HCT116 (cell line): ENCODE results near the gene FBXO22.
"Not testable (repeated sequence)": the region's sequence is repeated elsewhere in the genome, so short reads cannot be mapped to it uniquely, and the experiment has no call there.

ENCODE experiments used
- EZH2 ChIP-seq: fragments of 200-600 bp; sonication (generic); IDR thresholded peaks from 2 replicates; pipeline ENCODE4 v1.6.1; 2017; ENCODE audit warnings: antibody characterized with exemption, mixed run types
- EZH2phosphoT487 ChIP-seq: fragments of 200-600 bp; IDR thresholded peaks from 2 replicates; pipeline ENCODE4 v1.6.1; 2018; ENCODE audit warnings: antibody characterized with exemption, borderline replicate concordance
- POLR2A ChIP-seq: IDR thresholded peaks from 2 replicates; pipeline ENCODE4 v1.7.0; 2011; ENCODE audit warnings: borderline replicate concordance; ENCODE audit not compliant: insufficient read depth, insufficient read length; ENCODE audit errors: extremely low read depth
- POLR2AphosphoS5 ChIP-seq: IDR thresholded peaks from 2 replicates; pipeline ENCODE4 v1.6.1; 2011; ENCODE audit warnings: mild to moderate bottlenecking, low read depth, low read length, moderate library complexity
- SIN3A ChIP-seq: IDR thresholded peaks from 2 replicates; pipeline ENCODE4 v1.6.1; 2012; ENCODE audit warnings: low read depth
- TCF7L2 ChIP-seq: IDR thresholded peaks from 2 replicates; pipeline ENCODE4 v1.7.0; 2011; ENCODE audit warnings: borderline replicate concordance, inconsistent platforms; ENCODE audit not compliant: insufficient read depth, insufficient read length; ENCODE audit errors: extremely low read depth
- YY1 ChIP-seq: IDR thresholded peaks from 2 replicates; pipeline ENCODE4 v1.6.1; 2011; ENCODE audit warnings: low read length, low read depth, moderate library complexity, mild to moderate bottlenecking; ENCODE audit not compliant: insufficient replicate concordance; ENCODE audit errors: extremely low read depth
- ZNF274 ChIP-seq: fragments of 200-500 bp; sonication (Bioruptor generic); IDR thresholded peaks from 2 replicates; pipeline ENCODE4 v1.6.1; 2014; ENCODE audit warnings: mild to moderate bottlenecking, low read depth, low read length, inconsistent platforms
- TF ChIP-seq, protein P1 (sequence below), 3 experiments: fragments of 200-600 bp in 1 of 3; sonication (generic) in 1 of 3; IDR thresholded peaks in 2 of 3; conservative IDR thresholded peaks in 1 of 3; 2 replicates each; pipeline ENCODE4 v1.5.1; 2012 to 2017; ENCODE audit warnings: low read depth in 2 of 3, low read length in 2 of 3, antibody characterized with exemption in 1 of 3, borderline replicate concordance in 1 of 3, control low read depth in 1 of 3, mild to moderate bottlenecking in 1 of 3, mixed read lengths in 1 of 3, mixed run types in 1 of 3, moderate library complexity in 1 of 3; ENCODE audit not compliant: insufficient read depth in 1 of 3
- TF ChIP-seq, protein P2 (sequence below): IDR thresholded peaks from 2 replicates; pipeline ENCODE4 v1.6.1; 2012; ENCODE audit warnings: low read depth
- TF ChIP-seq, protein P3 (sequence below): IDR thresholded peaks from 2 replicates; pipeline ENCODE4 v1.6.1; 2011; ENCODE audit warnings: mild to moderate bottlenecking, low read length, moderate library complexity; ENCODE audit not compliant: insufficient replicate concordance; ENCODE audit errors: extremely low read depth
- TF ChIP-seq, protein P4 (sequence below): IDR thresholded peaks from 2 replicates; pipeline ENCODE4 v1.6.1; 2012

DNA sequence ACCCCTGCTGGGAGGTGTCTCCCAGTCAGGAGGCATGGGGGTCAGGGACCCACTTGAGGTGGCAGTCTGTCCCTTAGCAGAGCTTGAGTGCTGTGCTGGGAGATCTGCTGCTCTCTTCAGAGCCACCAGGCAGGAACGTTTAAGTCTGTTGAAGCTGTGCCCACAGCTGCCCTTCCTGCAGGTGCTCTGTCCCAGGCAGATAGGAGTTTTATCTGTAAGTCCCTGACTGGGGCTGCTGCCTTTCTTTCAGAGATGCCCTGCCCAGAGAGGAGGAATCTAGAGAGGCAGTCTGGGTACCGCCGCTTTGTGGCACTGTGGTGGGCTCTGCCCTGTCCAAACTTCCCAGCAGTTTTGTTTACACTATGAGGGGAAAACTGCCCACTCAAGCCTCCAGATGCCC is 73.1 kb downstream of the FBXO22 start:
- TF ChIP-seq ZNF274, POLR2AphosphoS5, EZH2, POLR2A, SIN3A, YY1, TCF7L2, EZH2phosphoT487: not testable (repeated sequence)
- TF ChIP-seq, protein P1, sequence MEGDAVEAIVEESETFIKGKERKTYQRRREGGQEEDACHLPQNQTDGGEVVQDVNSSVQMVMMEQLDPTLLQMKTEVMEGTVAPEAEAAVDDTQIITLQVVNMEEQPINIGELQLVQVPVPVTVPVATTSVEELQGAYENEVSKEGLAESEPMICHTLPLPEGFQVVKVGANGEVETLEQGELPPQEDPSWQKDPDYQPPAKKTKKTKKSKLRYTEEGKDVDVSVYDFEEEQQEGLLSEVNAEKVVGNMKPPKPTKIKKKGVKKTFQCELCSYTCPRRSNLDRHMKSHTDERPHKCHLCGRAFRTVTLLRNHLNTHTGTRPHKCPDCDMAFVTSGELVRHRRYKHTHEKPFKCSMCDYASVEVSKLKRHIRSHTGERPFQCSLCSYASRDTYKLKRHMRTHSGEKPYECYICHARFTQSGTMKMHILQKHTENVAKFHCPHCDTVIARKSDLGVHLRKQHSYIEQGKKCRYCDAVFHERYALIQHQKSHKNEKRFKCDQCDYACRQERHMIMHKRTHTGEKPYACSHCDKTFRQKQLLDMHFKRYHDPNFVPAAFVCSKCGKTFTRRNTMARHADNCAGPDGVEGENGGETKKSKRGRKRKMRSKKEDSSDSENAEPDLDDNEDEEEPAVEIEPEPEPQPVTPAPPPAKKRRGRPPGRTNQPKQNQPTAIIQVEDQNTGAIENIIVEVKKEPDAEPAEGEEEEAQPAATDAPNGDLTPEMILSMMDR (IDR thresholded peaks at IDR 0.05 in 2 of 3, conservative IDR thresholded peaks at IDR 0.05 in 1 of 3; ENCODE audit: borderline replicate concordance in 1 of 3, insufficient read depth in 1 of 3, low read depth in 2 of 3, low read length in 2 of 3), result not testable (repeated sequence)
- TF ChIP-seq, protein P2, sequence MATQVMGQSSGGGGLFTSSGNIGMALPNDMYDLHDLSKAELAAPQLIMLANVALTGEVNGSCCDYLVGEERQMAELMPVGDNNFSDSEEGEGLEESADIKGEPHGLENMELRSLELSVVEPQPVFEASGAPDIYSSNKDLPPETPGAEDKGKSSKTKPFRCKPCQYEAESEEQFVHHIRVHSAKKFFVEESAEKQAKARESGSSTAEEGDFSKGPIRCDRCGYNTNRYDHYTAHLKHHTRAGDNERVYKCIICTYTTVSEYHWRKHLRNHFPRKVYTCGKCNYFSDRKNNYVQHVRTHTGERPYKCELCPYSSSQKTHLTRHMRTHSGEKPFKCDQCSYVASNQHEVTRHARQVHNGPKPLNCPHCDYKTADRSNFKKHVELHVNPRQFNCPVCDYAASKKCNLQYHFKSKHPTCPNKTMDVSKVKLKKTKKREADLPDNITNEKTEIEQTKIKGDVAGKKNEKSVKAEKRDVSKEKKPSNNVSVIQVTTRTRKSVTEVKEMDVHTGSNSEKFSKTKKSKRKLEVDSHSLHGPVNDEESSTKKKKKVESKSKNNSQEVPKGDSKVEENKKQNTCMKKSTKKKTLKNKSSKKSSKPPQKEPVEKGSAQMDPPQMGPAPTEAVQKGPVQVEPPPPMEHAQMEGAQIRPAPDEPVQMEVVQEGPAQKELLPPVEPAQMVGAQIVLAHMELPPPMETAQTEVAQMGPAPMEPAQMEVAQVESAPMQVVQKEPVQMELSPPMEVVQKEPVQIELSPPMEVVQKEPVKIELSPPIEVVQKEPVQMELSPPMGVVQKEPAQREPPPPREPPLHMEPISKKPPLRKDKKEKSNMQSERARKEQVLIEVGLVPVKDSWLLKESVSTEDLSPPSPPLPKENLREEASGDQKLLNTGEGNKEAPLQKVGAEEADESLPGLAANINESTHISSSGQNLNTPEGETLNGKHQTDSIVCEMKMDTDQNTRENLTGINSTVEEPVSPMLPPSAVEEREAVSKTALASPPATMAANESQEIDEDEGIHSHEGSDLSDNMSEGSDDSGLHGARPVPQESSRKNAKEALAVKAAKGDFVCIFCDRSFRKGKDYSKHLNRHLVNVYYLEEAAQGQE, result not testable (repeated sequence)
- TF ChIP-seq, protein P3, sequence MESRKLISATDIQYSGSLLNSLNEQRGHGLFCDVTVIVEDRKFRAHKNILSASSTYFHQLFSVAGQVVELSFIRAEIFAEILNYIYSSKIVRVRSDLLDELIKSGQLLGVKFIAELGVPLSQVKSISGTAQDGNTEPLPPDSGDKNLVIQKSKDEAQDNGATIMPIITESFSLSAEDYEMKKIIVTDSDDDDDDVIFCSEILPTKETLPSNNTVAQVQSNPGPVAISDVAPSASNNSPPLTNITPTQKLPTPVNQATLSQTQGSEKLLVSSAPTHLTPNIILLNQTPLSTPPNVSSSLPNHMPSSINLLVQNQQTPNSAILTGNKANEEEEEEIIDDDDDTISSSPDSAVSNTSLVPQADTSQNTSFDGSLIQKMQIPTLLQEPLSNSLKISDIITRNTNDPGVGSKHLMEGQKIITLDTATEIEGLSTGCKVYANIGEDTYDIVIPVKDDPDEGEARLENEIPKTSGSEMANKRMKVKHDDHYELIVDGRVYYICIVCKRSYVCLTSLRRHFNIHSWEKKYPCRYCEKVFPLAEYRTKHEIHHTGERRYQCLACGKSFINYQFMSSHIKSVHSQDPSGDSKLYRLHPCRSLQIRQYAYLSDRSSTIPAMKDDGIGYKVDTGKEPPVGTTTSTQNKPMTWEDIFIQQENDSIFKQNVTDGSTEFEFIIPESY, result not testable (repeated sequence)
- TF ChIP-seq, protein P4, sequence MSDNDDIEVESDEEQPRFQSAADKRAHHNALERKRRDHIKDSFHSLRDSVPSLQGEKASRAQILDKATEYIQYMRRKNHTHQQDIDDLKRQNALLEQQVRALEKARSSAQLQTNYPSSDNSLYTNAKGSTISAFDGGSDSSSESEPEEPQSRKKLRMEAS, result not testable (repeated sequence)
